ENCODE measurements around the gene ZFX. TPM values are rescaled to one million over a fixed set of nuclear protein-coding genes. Genes with fewer than 3 reads are reported as not detected.
A peak's percentile ranks its signal among the peaks of the same experiment; 100 is the strongest.

ZFX gene
- total and polyA plus RNA-seq, 2 donors (not counting 1 experiment from before 2014, with no cell fraction given) = 31.2 to 61.9 TPM

GRCh38 chrX:24113181-24113580, 36.3 kb upstream of the ZFX start:
- H2AFZ ChIP-seq (ENCODE audit: low read length) = no peak overlapping the region
- DNase-seq (ENCODE audit: low read depth in 2 of 2) = peak; percentile 27 to 51

GRCh38 chrX:24117258-24117657, 32.3 kb upstream of the ZFX start:
- Histone ChIP-seq H3K4me3 (replicated peaks in 1 of 4; ENCODE audit: control extremely low read depth in 1 of 4, insufficient read depth in 1 of 4, low read depth in 3 of 4, low read length in 4 of 4) (peak overlapping the region in 1 of 4 experiments; percentile 14), H3K27me3 (ENCODE audit: control insufficient read depth, insufficient read depth, low read length) (no peaks in the 10 kb centered on the region), H3K79me2 (ENCODE audit: control insufficient read depth, insufficient read depth, low read length) (no peaks in the 10 kb centered on the region), H3K9me3 (ENCODE audit: control insufficient read depth, insufficient read depth, low read depth, low read length) (no peaks in the 10 kb centered on the region), H4K20me1 (ENCODE audit: control insufficient read depth, extremely low read depth, insufficient read depth, low read length) (no peaks in the 10 kb centered on the region), H3K9ac (ENCODE audit: insufficient read depth, low read length) (no peak overlapping the region), H3K4me2 (ENCODE audit: extremely low read depth, insufficient read depth, low read length) (peak overlapping the region; percentile 32), H3K4me1 (ENCODE audit: control insufficient read depth, extremely low read depth, insufficient read depth, low read length) (peaks cover 2% of the 10 kb centered on the region), H2AFZ (ENCODE audit: low read length) (peak overlapping the region; percentile 51), H3K27ac (ENCODE audit: insufficient read depth, low read length) (no peak overlapping the region), H3K36me3 (ENCODE audit: control insufficient read depth, insufficient read depth, low read length) (no peaks in the 10 kb centered on the region)
- DNase-seq (ENCODE audit: low read depth in 2 of 2) = peak; percentile 72 to 82
- TF ChIP-seq EZH2 (IDR thresholded peaks at IDR 0.05; ENCODE audit: low read length, missing control alignments) = no peak

More at GRCh38 chrX:24113181-24113580, 36.3 kb upstream of the ZFX start:
- Histone ChIP-seq H3K4me3 (replicated peaks in 1 of 4; ENCODE audit: control extremely low read depth in 1 of 4, insufficient read depth in 1 of 4, low read depth in 3 of 4, low read length in 4 of 4) (no peak overlapping the region), H3K4me1 (ENCODE audit: control insufficient read depth, extremely low read depth, insufficient read depth, low read length) (peaks cover 2% of the 10 kb centered on the region), H3K9ac (ENCODE audit: insufficient read depth, low read length) (no peak overlapping the region), H3K27ac (ENCODE audit: insufficient read depth, low read length) (no peak overlapping the region), H4K20me1 (ENCODE audit: control insufficient read depth, extremely low read depth, insufficient read depth, low read length) (no peaks in the 10 kb centered on the region), H3K79me2 (ENCODE audit: control insufficient read depth, insufficient read depth, low read length) (no peaks in the 10 kb centered on the region), H3K27me3 (ENCODE audit: control insufficient read depth, insufficient read depth, low read length) (no peaks in the 10 kb centered on the region), H3K36me3 (ENCODE audit: control insufficient read depth, insufficient read depth, low read length) (no peaks in the 10 kb centered on the region), H3K9me3 (ENCODE audit: control insufficient read depth, insufficient read depth, low read depth, low read length) (no peaks in the 10 kb centered on the region), H3K4me2 (ENCODE audit: extremely low read depth, insufficient read depth, low read length) (no peak overlapping the region)
- no peak for TF ChIP-seq CTCF (conservative IDR thresholded peaks at IDR 0.05 in 1 of 2, IDR thresholded peaks at IDR 0.05 in 1 of 2; ENCODE audit: low read depth in 1 of 2, low read length in 2 of 2)
- TF ChIP-seq EZH2 (IDR thresholded peaks at IDR 0.05; ENCODE audit: low read length, missing control alignments) = no peak

GRCh38 chrX:24124244-24124799, 25.2 kb upstream of the ZFX start:
- no peak overlapping the region for H3K4me2 ChIP-seq (ENCODE audit: extremely low read depth, insufficient read depth, low read length)
- H3K27me3 ChIP-seq (ENCODE audit: control insufficient read depth, insufficient read depth, low read length) = no peaks in the 10 kb centered on the region
- H3K4me3 ChIP-seq (replicated peaks in 1 of 4; ENCODE audit: control extremely low read depth in 1 of 4, insufficient read depth in 1 of 4, low read depth in 3 of 4, low read length in 4 of 4) = no peak overlapping the region
- TF ChIP-seq EZH2 (IDR thresholded peaks at IDR 0.05; ENCODE audit: low read length, missing control alignments) = no peak
- TF ChIP-seq CTCF (conservative IDR thresholded peaks at IDR 0.05 in 1 of 2, IDR thresholded peaks at IDR 0.05 in 1 of 2; ENCODE audit: low read depth in 1 of 2, low read length in 2 of 2) = no peak
- H3K27ac ChIP-seq (ENCODE audit: insufficient read depth, low read length) = no peak overlapping the region
- no peaks in the 10 kb centered on the region for H3K36me3 ChIP-seq (ENCODE audit: control insufficient read depth, insufficient read depth, low read length)
- no peaks in the 10 kb centered on the region for H4K20me1 ChIP-seq (ENCODE audit: control insufficient read depth, extremely low read depth, insufficient read depth, low read length)
- no peaks in the 10 kb centered on the region for H3K79me2 ChIP-seq (ENCODE audit: control insufficient read depth, insufficient read depth, low read length)
- no peak overlapping the region for H3K9ac ChIP-seq (ENCODE audit: insufficient read depth, low read length)
- no peak overlapping the region for H2AFZ ChIP-seq (ENCODE audit: low read length)
- peak in 1 of 2 donors; percentile 16 for DNase-seq (ENCODE audit: low read depth in 2 of 2)
- H3K4me1 ChIP-seq (ENCODE audit: control insufficient read depth, extremely low read depth, insufficient read depth, low read length) = no peaks in the 10 kb centered on the region
- no peaks in the 10 kb centered on the region for H3K9me3 ChIP-seq (ENCODE audit: control insufficient read depth, insufficient read depth, low read depth, low read length)
